HG02943 (cell line): Measurements from ENCODE around the gene CHRD.

Experiments used
- ATAC-seq: cut with Tn5 transposase; IDR thresholded peaks from one replicate; pipeline ENCODE4 v1.9.1; 2021; ENCODE audit warnings: mild to moderate bottlenecking, low read depth, moderate library complexity; ENCODE audit not compliant: unreplicated experiment

CHRD gene

DNA sequence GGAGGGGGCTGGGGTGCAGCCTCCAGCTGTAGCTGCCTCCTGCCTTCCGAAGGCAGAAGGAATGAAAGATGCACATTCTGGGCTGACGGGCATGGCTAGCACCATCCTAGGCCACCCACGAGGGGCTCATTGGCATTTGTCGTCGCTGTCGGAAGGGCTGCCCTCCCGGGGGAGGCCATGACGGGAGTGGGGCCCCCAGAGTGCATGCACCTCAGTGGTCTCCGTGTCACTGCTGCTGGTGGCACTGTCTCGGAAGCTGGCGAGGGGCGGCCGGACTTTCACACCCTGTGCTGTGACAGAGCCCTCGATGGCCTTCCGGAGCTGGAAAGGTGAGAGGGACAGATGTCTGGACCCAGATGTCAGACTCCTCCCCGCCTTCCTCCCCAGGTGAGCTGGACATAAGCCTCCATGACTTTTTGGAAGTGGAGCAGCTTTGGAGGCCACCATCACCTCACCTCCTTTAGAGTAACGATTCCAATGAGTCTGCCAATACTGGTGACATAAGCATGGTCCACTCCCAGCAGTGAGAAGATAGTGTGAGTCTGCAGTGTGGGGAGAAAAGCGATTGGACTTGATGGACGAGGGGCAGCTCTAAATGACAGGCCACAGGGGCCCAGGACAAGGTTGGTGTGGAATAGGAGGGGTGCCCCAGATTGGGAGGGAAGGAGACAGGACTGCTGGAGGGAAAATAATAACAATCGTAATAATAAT, 33.2 kb upstream of the CHRD start:
- no peak for ATAC-seq

- no peak for ATAC-seq
Observed at GRCh38 chr3:184347321-184348056, 32.4 kb upstream of the CHRD start.

GRCh38 chr3:184348057-184348382, 31.8 kb upstream of the CHRD start:
- no peak for ATAC-seq

- no peak for ATAC-seq
Observed at GRCh38 chr3:184349563-184350470, 30.0 kb upstream of the CHRD start.

- ATAC-seq, result no peak
Observed at GRCh38 chr3:184350618-184351017, 29.2 kb upstream of the CHRD start.

- no peak for ATAC-seq
Observed at GRCh38 chr3:184351511-184352148, 28.2 kb upstream of the CHRD start.

- no peak for ATAC-seq
Observed at GRCh38 chr3:184352149-184352785, 27.6 kb upstream of the CHRD start.

GRCh38 chr3:184352897-184353545, 26.8 kb upstream of the CHRD start:
- ATAC-seq, result no peak

GRCh38 chr3:184353546-184353941, 26.3 kb upstream of the CHRD start:
- ATAC-seq, result no peak

DNA sequence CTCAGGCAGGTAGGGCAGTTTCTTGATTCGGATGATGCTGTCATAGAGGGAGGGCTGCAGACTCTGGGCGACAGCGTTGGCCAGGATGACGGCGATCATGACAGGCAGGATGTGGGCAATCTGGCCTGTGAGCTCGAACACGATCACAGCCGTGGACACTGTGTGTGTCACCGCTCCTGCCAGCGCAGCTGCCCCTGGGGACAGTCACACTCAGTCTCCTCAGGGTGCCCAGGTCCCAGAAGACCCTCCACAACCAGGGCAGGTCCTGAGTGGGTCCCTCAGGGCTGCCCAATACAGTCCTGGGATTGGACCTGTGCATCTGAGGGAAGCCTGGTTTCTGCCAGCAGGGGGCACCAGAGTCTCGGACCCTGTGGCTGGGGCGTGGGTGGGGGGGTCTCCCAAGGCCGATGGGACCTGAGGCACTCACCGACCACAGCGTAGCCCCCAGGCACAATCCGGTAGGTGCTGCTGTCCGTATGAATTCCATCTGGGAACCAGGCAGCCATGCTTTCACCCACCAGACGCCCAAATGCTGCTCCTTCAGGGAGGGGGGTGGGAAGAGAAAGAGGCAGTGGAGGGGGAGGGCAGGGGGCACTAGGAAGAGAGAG, 25.6 kb upstream of the CHRD start:
- no peak for ATAC-seq

DNA sequence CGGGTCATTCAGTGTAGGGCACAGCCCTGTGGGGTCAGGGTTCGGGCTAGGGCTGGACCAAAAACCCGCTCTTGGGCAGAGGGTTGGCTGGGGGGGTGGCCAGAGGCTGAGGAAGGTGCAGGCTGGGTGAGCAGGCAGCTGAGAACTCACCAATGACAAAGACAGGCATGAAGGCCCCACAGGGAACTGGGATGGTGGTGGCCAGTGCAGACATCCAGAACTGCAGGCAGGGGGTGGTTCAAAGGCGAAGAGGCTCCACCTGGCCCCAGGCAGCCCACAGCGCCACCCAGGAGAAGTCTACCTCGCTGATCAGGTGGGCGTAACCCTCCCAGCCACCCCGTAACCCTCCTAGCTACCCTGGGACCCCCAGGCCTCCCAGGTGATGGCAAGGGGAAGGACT, 25.1 kb upstream of the CHRD start:
- no peak for ATAC-seq

GRCh38 chr3:184355261-184356040, 24.4 kb upstream of the CHRD start:
- no peak for ATAC-seq

DNA sequence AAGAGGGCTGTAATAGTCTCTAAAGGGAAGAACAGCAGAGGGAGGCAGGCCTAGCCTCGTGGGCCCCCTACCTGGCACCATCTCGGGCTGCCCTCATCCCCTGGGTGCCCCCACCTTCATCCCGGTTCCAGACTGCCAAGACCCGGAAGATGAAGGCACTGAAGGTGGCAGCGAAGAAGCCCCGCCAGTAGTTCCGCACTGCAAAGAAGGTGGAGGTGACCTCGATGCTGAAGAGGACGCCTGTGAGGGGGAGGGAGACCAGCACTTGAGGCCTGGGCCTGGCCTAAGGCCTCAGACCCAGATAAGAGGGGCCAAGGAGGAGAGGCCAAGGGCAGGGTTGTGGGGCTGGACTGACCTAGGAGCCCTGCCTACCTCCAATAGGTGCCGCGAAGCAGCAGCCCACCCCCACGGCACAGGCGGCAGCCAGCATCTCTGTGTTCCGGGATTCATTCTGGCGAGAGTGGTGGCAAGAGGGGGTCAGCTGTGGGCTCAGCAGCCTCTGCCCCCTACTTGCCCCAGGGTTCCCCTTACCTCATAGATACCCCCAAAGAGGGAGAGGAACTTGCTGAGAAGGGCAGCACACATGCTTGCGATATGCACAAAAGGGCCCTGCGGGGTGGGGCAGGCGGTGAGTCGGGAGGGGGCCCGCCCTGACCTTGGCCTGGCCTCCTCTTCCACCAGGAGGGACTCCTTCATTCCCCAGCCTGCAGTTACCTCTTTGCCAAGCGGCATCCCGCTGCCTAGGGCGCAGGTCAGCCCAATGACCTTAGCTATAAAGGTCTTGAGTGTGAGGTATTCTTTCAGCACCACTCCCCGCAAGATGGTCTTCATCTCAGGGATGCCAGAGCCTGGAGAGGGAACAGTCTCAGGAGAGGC, 22.4 kb upstream of the CHRD start:
- no peak for ATAC-seq

DNA sequence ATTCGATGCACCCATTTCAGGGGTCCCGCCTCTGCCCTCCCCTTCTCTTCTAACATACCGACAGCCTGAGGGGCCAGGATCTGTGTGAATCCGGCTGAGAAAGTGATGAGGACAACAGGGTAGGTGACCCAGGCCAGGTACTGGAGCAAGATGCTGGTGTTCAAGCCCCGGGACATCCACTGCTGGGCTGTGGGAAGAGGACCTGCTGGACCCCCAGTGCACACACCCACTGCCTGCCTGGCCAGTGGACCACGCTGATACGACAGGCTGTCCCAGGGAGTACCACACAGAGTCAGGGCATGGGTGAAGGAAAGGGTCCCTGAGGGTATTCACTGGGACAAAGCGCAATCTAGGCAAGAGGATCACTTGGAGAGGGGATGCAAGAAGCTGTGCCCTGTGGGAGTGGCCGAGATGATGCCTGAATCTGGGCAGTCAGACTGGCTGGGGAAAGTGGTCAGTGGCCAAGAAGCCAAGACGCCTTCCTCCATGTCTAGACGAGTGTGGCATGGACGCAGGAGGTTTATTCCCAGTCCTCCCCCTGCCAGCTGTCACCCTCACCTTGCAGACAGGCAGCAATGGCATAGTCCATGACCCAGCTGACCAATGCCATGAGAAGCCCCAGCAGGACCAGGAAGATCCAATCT, 21.6 kb upstream of the CHRD start:
- ATAC-seq, result no peak

DNA sequence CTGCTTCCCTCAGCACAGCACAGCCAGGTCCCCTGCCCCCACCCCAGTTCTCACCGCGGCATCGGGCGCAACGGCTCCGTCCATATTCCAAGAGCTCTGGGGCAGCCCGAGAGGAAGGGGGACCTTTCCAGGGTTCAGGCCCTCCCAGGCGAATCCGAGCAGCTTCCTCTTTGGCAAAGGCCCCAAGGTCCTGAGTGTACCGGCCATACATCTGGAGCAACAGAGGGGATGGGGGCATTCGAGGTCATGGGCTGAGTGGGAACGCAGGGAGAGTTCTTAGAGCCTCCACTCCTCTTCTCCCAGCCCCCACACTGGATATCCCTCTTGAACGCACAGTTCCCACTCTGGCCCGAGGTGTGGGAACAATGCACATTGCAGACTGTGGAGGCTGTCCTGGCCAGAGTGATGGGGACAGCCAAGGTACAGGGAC, 20.9 kb upstream of the CHRD start:
- ATAC-seq, result no peak

DNA sequence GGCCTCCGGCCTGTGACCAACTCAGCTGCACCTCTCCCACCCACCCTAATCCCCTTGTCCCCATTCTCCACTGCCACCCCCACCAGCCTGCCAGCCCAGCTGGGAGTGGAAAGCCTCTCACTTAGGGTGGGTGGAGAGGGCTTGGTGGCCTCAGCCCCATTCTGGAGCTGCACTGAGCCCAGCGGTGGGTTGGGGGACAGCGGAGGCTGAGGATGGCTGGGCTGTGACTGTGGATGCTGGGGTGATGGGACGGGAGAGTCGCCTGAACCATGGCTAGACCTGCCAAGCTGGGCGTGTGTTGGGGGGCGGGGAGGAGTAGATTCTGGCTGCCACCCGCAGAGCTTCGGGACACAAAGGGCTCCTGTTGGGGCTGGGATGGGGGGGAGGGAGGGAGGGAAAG, 20.2 kb upstream of the CHRD start:
- no peak for ATAC-seq
